ENCODE results near the gene KDELR1. TPM values are rescaled to one million over a fixed set of nuclear protein-coding genes. Genes with fewer than 3 reads are reported as not detected.

KDELR1 gene
- total and polyA plus RNA-seq, 2 donors (not counting 3 experiments of a cell fraction or from before 2014, with no cell fraction given) = 199 to 224 TPM

- intact Hi-C loops (cut with micrococcal nuclease) = no loop called here
- no peaks in the 10 kb centered on the region for H3K9me3 ChIP-seq (replicated peaks; ENCODE audit: control insufficient read depth, insufficient read depth, low read length)
- dilution Hi-C loops (cut with MboI; ENCODE audit: extremely low pct_ligation_motif_present, low sequenced_read_pairs) = no loop called here
- no peak for DNase-seq (ENCODE audit: low read depth, low spot score)
- BruUV-seq (replicated peaks) = no TSS peak
- no peaks in the 10 kb centered on the region for H3K4me1 ChIP-seq (ENCODE audit: control insufficient read depth, extremely low read depth, insufficient read depth, low read length)
- POLR2A ChIA-PET = no interaction called here
- no peak overlapping the region for H3K4me3 ChIP-seq (replicated peaks in 1 of 3; ENCODE audit: insufficient read depth in 1 of 3, low read depth in 1 of 3, low read length in 3 of 3)
- no peak overlapping the region for H3K4me2 ChIP-seq (ENCODE audit: insufficient read depth, low read length)
- H3K36me3 ChIP-seq (ENCODE audit: control insufficient read depth in 2 of 2, extremely low read depth in 1 of 2, insufficient read depth in 2 of 2, low read length in 2 of 2) = no peaks in the 10 kb centered on the region
- H4K20me1 ChIP-seq (replicated peaks; ENCODE audit: control insufficient read depth, extremely low read depth, insufficient read depth, low read length) = no peaks in the 10 kb centered on the region
- H3K9me1 ChIP-seq (replicated peaks; ENCODE audit: control insufficient read depth, extremely low read depth, insufficient read depth, low read length) = no peaks in the 10 kb centered on the region
- no peak overlapping the region for H3K27ac ChIP-seq (ENCODE audit: insufficient read depth, low read depth, low read length)
- H2AFZ ChIP-seq (ENCODE audit: low read depth, low read length) = no peak overlapping the region
- FAIRE-seq = no peak
- CTCF ChIA-PET = no interaction called here
- H3K79me2 ChIP-seq (ENCODE audit: control insufficient read depth, insufficient read depth, low read length) = no peaks in the 10 kb centered on the region
- H3K9ac ChIP-seq (replicated peaks; ENCODE audit: extremely low read depth, insufficient read depth, low read length) = no peak overlapping the region
- TF ChIP-seq POLR2A (IDR thresholded peaks at IDR 0.05; ENCODE audit: low read depth, low read length) (no peak), POLR2AphosphoS5 (IDR thresholded peaks at IDR 0.05; ENCODE audit: insufficient read depth, low read depth, low read length) (no peak), MYC (IDR thresholded peaks at IDR 0.05; ENCODE audit: low read depth, low read length) (no peak), MAX (IDR thresholded peaks at IDR 0.05; ENCODE audit: insufficient read depth, insufficient read length) (no peak), FOS (IDR thresholded peaks at IDR 0.05; ENCODE audit: borderline replicate concordance, insufficient read depth, low read length) (no peak), GATA2 (IDR thresholded peaks at IDR 0.05; ENCODE audit: insufficient read depth, insufficient read length, low read depth, low read length) (no peak), EZH2 (IDR thresholded peaks at IDR 0.05; ENCODE audit: borderline replicate concordance, low read depth, low read length, severe bottlenecking) (no peak), JUN (IDR thresholded peaks at IDR 0.05; ENCODE audit: borderline replicate concordance, insufficient read depth, insufficient read length, low read depth) (no peak)
- TF ChIP-seq, protein P1, sequence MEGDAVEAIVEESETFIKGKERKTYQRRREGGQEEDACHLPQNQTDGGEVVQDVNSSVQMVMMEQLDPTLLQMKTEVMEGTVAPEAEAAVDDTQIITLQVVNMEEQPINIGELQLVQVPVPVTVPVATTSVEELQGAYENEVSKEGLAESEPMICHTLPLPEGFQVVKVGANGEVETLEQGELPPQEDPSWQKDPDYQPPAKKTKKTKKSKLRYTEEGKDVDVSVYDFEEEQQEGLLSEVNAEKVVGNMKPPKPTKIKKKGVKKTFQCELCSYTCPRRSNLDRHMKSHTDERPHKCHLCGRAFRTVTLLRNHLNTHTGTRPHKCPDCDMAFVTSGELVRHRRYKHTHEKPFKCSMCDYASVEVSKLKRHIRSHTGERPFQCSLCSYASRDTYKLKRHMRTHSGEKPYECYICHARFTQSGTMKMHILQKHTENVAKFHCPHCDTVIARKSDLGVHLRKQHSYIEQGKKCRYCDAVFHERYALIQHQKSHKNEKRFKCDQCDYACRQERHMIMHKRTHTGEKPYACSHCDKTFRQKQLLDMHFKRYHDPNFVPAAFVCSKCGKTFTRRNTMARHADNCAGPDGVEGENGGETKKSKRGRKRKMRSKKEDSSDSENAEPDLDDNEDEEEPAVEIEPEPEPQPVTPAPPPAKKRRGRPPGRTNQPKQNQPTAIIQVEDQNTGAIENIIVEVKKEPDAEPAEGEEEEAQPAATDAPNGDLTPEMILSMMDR (IDR thresholded peaks at IDR 0.05; ENCODE audit: extremely low read depth in 1 of 2, insufficient read depth in 1 of 2, low read depth in 1 of 2, low read length in 2 of 2) = no peak
- H3K27me3 ChIP-seq (ENCODE audit: control insufficient read depth in 2 of 2, insufficient read depth in 2 of 2, low read length in 2 of 2) = no peaks in the 10 kb centered on the region
Measured at GRCh38 chr19:48344892-48345291, 46.5 kb downstream of the KDELR1 start.
